GM12875 (cell line): ENCODE measurements around the gene CCDC27.

Source experiments
- H3K4me3 ChIP-seq: one replicate; pipeline ENCODE4 v1.5.1; 2011; ENCODE audit warnings: low read depth, low read length, control low read depth
- TF ChIP-seq, protein P1 (sequence below): IDR thresholded peaks from 2 replicates; pipeline ENCODE4 v1.5.1; 2011; ENCODE audit warnings: low read depth, mild to moderate bottlenecking, control low read depth, inconsistent platforms, low read length, moderate library complexity, borderline replicate concordance; ENCODE audit not compliant: insufficient read depth

CCDC27 gene

DNA sequence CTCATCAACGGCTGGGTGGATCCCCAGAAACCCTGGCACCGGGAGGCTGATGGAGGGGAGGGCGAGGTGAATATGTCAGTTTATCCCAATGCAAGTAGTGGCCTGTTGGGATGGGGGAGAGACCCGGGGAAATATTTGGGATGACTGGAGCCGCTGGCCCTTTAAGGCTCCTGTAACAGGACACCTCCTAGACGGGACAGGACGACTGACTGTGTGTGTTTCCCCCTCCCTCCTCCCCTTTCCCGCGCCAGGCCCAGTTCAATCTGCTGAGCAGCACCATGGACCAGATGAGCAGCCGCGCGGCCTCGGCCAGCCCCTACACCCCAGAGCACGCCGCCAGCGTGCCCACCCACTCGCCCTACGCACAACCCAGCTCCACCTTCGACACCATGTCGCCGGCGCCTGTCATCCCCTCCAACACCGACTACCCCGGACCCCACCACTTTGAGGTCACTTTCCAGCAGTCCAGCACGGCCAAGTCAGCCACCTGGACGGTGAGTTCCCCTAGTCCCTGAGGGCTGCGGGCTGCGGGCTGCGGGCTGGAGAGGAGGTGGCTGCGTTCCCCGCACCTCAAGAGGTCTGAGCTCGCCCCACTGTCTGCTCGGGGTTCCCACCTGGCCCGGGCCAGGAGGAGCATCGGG lies 44.8 kb upstream of the CCDC27 start:
- H3K4me3 ChIP-seq: no peak overlapping the region
- TF ChIP-seq, protein P1, sequence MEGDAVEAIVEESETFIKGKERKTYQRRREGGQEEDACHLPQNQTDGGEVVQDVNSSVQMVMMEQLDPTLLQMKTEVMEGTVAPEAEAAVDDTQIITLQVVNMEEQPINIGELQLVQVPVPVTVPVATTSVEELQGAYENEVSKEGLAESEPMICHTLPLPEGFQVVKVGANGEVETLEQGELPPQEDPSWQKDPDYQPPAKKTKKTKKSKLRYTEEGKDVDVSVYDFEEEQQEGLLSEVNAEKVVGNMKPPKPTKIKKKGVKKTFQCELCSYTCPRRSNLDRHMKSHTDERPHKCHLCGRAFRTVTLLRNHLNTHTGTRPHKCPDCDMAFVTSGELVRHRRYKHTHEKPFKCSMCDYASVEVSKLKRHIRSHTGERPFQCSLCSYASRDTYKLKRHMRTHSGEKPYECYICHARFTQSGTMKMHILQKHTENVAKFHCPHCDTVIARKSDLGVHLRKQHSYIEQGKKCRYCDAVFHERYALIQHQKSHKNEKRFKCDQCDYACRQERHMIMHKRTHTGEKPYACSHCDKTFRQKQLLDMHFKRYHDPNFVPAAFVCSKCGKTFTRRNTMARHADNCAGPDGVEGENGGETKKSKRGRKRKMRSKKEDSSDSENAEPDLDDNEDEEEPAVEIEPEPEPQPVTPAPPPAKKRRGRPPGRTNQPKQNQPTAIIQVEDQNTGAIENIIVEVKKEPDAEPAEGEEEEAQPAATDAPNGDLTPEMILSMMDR: no peak

DNA sequence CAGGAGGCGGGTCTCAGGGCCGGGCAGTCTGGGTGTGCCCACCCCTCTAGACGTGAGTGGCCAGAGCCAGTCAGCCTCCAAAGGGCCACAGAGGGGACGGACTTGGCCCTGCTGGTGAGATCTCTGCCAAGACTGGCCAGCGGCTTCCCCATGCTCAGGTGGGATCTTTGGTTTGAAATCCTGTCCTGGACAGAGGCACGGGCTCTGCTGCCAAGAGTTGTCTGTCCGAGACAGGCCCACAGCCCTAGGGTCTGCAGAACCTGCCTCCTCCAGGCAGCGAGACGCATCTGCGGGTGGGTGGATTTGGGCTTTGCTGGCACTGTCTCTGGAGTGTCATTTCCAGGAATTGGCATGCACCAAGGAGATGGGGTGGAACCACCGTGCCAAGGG lies 44.3 kb upstream of the CCDC27 start:
- no peak overlapping the region for H3K4me3 ChIP-seq
- TF ChIP-seq, protein P1: no peak

DNA sequence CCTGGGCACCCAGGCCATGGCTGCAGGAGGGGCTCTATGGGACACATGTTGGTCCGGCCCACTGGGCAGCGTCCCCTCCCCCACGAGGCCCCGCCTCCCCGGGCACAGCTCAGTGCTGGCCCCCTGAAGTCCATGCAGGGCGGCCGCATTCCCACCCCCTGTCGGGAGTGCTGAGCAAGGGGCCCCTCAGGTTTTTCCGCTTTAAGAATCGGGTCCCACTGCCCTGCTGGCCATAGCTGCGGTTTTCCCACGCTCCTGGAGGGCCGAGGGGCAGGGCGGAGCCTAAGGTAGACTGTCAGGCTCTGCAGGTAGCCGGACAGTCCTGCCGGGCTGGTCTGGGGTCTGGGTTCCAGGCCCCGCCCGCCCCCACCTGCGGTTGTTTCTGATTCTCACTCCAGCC lies 43.5 kb upstream of the CCDC27 start:
- H3K4me3 ChIP-seq: no peak overlapping the region
- TF ChIP-seq, protein P1: no peak

DNA sequence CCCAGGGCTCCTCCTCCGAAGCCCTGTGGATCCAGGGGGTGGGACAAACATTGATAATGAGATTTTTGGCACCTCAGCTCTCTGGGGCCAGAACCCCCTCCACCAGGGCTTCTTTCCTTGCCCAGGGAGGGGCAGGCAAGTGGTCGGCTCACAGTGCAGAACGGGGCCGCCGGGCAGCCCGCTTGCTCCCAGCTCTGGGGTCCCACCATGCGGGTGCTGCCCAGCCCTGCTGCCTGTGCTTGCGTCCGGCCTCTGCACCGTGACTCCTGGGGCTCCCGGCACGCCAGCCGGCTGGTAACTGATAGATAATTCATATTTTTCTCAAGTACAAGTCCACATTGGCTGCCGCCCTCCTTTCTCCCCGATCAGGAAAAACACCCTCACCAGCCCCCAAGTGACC lies 42.0 kb upstream of the CCDC27 start:
- H3K4me3 ChIP-seq: no peak overlapping the region
- TF ChIP-seq, protein P1: no peak

DNA sequence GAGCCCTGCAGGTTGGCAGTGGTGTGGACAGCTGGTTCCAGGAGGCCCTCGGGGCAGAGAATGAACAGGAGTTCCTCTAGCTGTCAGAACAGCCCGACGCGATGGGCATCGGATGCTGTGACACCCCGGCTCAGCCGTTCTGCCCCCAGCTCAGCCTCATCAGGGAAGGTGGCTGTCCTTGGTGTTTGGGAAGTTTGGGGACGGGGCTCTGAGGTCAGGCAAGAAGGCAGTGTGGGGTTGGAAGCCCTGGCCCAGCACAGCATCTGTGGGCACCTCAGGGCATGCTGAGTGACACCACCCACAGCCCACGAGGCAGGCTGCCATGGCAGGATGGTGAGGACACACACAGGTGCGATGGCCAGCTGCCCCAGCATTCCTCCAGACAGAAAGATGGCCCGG lies 40.9 kb upstream of the CCDC27 start:
- H3K4me3 ChIP-seq: no peak overlapping the region
- TF ChIP-seq, protein P1: no peak

DNA sequence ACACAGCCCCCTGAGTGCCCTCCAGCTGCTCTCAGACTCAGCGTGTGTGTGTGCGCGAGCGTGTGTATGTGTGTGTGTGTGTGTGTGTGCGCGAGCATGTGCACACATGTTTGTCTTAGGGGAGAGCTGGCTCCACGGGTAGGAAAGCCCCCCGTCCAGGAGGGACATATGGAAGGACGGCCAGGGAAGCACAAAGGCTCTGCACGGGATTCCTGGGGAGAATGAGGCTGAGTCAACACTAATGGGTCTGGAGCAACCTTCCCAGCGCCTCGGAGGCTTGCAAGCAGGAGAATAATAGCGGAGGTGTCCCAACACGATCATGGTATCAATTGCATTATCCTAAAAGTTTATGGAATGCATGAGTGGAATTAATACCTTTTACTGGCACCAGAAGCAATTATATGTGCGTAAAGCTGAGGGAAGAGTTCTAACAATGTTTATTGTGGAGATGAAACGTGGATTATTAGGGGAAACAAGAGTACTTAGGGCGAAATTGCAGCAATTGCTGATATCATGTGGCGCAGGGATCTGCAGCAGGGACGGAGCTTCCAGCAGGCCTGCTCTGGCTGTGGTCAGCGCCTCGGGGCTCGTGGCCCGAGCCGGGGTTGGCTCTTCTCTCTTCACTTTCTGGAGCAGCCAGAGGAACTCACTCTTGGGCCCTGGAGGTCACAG lies 40.3 kb upstream of the CCDC27 start:
- TF ChIP-seq, protein P1: no peak
- H3K4me3 ChIP-seq: no peak overlapping the region
